Activated naive CD4-positive, alpha-beta T cell treated with anti-CD3 and anti-CD28 coated beads for 36 hours (primary cell): ENCODE data around the gene ITGB5. TPM values are rescaled to one million over a fixed set of nuclear protein-coding genes. Genes with fewer than 3 reads are reported as not detected.
"Not testable (repeated sequence)": the region's sequence is repeated elsewhere in the genome, so short reads cannot be mapped to it uniquely, and the experiment has no call there.

Source experiments
- CTCF ChIA-PET: fragments of 350-600 bp; sonication (Branson Sonifier 250); formaldehyde crosslinking; loops from one replicate; lab custom pipeline; 2021; ENCODE audit warnings: antibody characterized with exemption; lab: Charles Lee
- DNase-seq: peaks from one replicate; pipeline ENCODE4 v3.0.0-alpha.2; 2020
- H3K27ac Mint-ChIP-seq: one replicate; pipeline ENCODE4 v1.8.0; 2021; ENCODE audit warnings: mild to moderate bottlenecking, mixed read lengths
- H3K27me3 Mint-ChIP-seq: one replicate; pipeline ENCODE4 v1.8.0; 2021; ENCODE audit warnings: low read depth, mixed read lengths
- H3K36me3 Mint-ChIP-seq: one replicate; pipeline ENCODE4 v1.8.0; 2021; ENCODE audit warnings: low read depth, mixed read lengths
- H3K4me1 Mint-ChIP-seq: one replicate; pipeline ENCODE4 v1.8.0; 2021; ENCODE audit warnings: low read depth, mixed read lengths
- H3K4me3 Mint-ChIP-seq: one replicate; pipeline ENCODE4 v1.8.0; 2021; ENCODE audit warnings: mild to moderate bottlenecking, moderate library complexity, mixed read lengths
- H3K9me3 Mint-ChIP-seq: one replicate; pipeline ENCODE4 v1.8.0; 2021; ENCODE audit warnings: mixed read lengths
- intact Hi-C: fragments of 100-400 bp; cut with micrococcal nuclease; formaldehyde crosslinking; loops from one replicate; pipeline ENCODE4 v1.15.1; 2023
- total RNA-seq, 2 experiments: library from RNA; stranded (reverse); gene quantifications; one replicate each; pipeline ENCODE4 v1.2.3, GENCODE V29; 2021

The ITGB5 gene
- total RNA-seq, 2 experiments from 2014 or later: 0.31 to 0.59 TPM

- H3K4me3 Mint-ChIP-seq: no peak overlapping the region
- H3K36me3 Mint-ChIP-seq: no peaks in the 10 kb centered on the region
- peaks cover 2% of the 10 kb centered on the region for H3K27me3 Mint-ChIP-seq
- no peaks in the 10 kb centered on the region for H3K4me1 Mint-ChIP-seq
- H3K9me3 Mint-ChIP-seq: no peaks in the 10 kb centered on the region
- CTCF ChIA-PET: no interaction called here
- no peak overlapping the region for H3K27ac Mint-ChIP-seq
- no peak for DNase-seq
- intact Hi-C loops: no loop called here
Observed at GRCh38 chr3:124829178-124829818, 57.9 kb downstream of the ITGB5 start.

GRCh38 chr3:124827476-124828206 lies 59.5 kb downstream of the ITGB5 start:
- H3K27me3 Mint-ChIP-seq, H3K9me3 Mint-ChIP-seq, H3K4me1 Mint-ChIP-seq, DNase-seq, H3K27ac Mint-ChIP-seq, CTCF ChIA-PET, intact Hi-C loops, H3K36me3 Mint-ChIP-seq, H3K4me3 Mint-ChIP-seq: not testable (repeated sequence)

GRCh38 chr3:124826703-124827102 lies 60.5 kb downstream of the ITGB5 start:
- H3K4me1 Mint-ChIP-seq: no peaks in the 10 kb centered on the region
- DNase-seq: no peak
- no peak overlapping the region for H3K27ac Mint-ChIP-seq
- H3K27me3 Mint-ChIP-seq: no peaks in the 10 kb centered on the region
- CTCF ChIA-PET: no interaction called here
- no peaks in the 10 kb centered on the region for H3K36me3 Mint-ChIP-seq
- intact Hi-C loops: no loop called here
- no peaks in the 10 kb centered on the region for H3K9me3 Mint-ChIP-seq
- H3K4me3 Mint-ChIP-seq: no peak overlapping the region

GRCh38 chr3:124824286-124824915 lies 62.8 kb downstream of the ITGB5 start:
- CTCF ChIA-PET: no interaction called here
- Mint-ChIP-seq H3K27me3 (peaks cover 3% of the 10 kb centered on the region), H3K4me3 (no peak overlapping the region), H3K36me3 (no peaks in the 10 kb centered on the region), H3K27ac (no peak overlapping the region), H3K9me3 (no peaks in the 10 kb centered on the region), H3K4me1 (no peaks in the 10 kb centered on the region)
- intact Hi-C loops: no loop called here
- DNase-seq: no peak

GRCh38 chr3:124823648-124824047 lies 63.5 kb downstream of the ITGB5 start:
- intact Hi-C loops: no loop called here
- H3K27ac Mint-ChIP-seq: no peak overlapping the region
- H3K36me3 Mint-ChIP-seq: no peaks in the 10 kb centered on the region
- no peaks in the 10 kb centered on the region for H3K4me1 Mint-ChIP-seq
- peaks cover 6% of the 10 kb centered on the region for H3K27me3 Mint-ChIP-seq
- H3K9me3 Mint-ChIP-seq: no peaks in the 10 kb centered on the region
- H3K4me3 Mint-ChIP-seq: no peak overlapping the region
- DNase-seq: no peak
- CTCF ChIA-PET: no interaction called here

- Mint-ChIP-seq H3K9me3 (no peaks in the 10 kb centered on the region), H3K27ac (no peak overlapping the region), H3K4me3 (no peak overlapping the region), H3K4me1 (no peaks in the 10 kb centered on the region), H3K27me3 (peaks cover 7% of the 10 kb centered on the region), H3K36me3 (no peaks in the 10 kb centered on the region)
- CTCF ChIA-PET: interaction anchor here (0.8 kb wide), 1 partner anchor 62 kb away, joined by 3 read pairs; no protein-coding TSS in a partner anchor
- no peak for DNase-seq
- intact Hi-C loops: no loop called here
Observed at GRCh38 chr3:124823206-124823605, 64.0 kb downstream of the ITGB5 start.

- no peaks in the 10 kb centered on the region for H3K36me3 Mint-ChIP-seq
- no peak overlapping the region for H3K4me3 Mint-ChIP-seq
- DNase-seq: no peak
- H3K9me3 Mint-ChIP-seq: no peaks in the 10 kb centered on the region
- H3K27ac Mint-ChIP-seq: no peak overlapping the region
- CTCF ChIA-PET: no interaction called here
- H3K27me3 Mint-ChIP-seq: peaks cover 7% of the 10 kb centered on the region
- intact Hi-C loops: no loop called here
- no peaks in the 10 kb centered on the region for H3K4me1 Mint-ChIP-seq
Observed at GRCh38 chr3:124821356-124821755, 65.8 kb downstream of the ITGB5 start.

GRCh38 chr3:124818398-124819091 lies 68.6 kb downstream of the ITGB5 start:
- no peaks in the 10 kb centered on the region for H3K36me3 Mint-ChIP-seq
- no peaks in the 10 kb centered on the region for H3K9me3 Mint-ChIP-seq
- DNase-seq: no peak
- CTCF ChIA-PET: interaction anchor here (1.1 kb wide), 1 partner anchor 260 kb away, joined by 4 read pairs; no protein-coding TSS in a partner anchor
- peaks cover 7% of the 10 kb centered on the region for H3K27me3 Mint-ChIP-seq
- intact Hi-C loops: no loop called here
- H3K4me3 Mint-ChIP-seq: no peak overlapping the region
- H3K27ac Mint-ChIP-seq: no peak overlapping the region
- H3K4me1 Mint-ChIP-seq: no peaks in the 10 kb centered on the region

GRCh38 chr3:124817079-124817478 lies 70.1 kb downstream of the ITGB5 start:
- Mint-ChIP-seq H3K4me1 (no peaks in the 10 kb centered on the region), H3K36me3 (no peaks in the 10 kb centered on the region), H3K4me3 (no peak overlapping the region), H3K27ac (no peak overlapping the region), H3K9me3 (no peaks in the 10 kb centered on the region), H3K27me3 (peaks cover 7% of the 10 kb centered on the region)
- intact Hi-C loops: no loop called here
- DNase-seq: no peak
- CTCF ChIA-PET: no interaction called here

- Mint-ChIP-seq H3K4me3 (no peak overlapping the region), H3K36me3 (no peaks in the 10 kb centered on the region), H3K27ac (no peak overlapping the region), H3K27me3 (peaks cover 7% of the 10 kb centered on the region), H3K9me3 (no peaks in the 10 kb centered on the region), H3K4me1 (no peaks in the 10 kb centered on the region)
- CTCF ChIA-PET: interaction anchor here (0.6 kb wide), 1 partner anchor 179 kb away, joined by 3 read pairs; no protein-coding TSS in a partner anchor
- intact Hi-C loops: no loop called here
- DNase-seq: no peak
Observed at GRCh38 chr3:124816206-124816605, 71.0 kb downstream of the ITGB5 start.

GRCh38 chr3:124815781-124816180 lies 71.4 kb downstream of the ITGB5 start:
- H3K4me1 Mint-ChIP-seq: no peaks in the 10 kb centered on the region
- H3K9me3 Mint-ChIP-seq: no peaks in the 10 kb centered on the region
- H3K27me3 Mint-ChIP-seq: peaks cover 7% of the 10 kb centered on the region
- DNase-seq: no peak
- no peaks in the 10 kb centered on the region for H3K36me3 Mint-ChIP-seq
- no peak overlapping the region for H3K4me3 Mint-ChIP-seq
- intact Hi-C loops: no loop called here
- no peak overlapping the region for H3K27ac Mint-ChIP-seq
- CTCF ChIA-PET: interaction anchor here (0.6 to 1.3 kb wide), 2 partner anchors 86 to 180 kb away, joined by 3 read pairs; no protein-coding TSS in a partner anchor
